ENCODE measurements around the gene NLGN2.

DNA sequence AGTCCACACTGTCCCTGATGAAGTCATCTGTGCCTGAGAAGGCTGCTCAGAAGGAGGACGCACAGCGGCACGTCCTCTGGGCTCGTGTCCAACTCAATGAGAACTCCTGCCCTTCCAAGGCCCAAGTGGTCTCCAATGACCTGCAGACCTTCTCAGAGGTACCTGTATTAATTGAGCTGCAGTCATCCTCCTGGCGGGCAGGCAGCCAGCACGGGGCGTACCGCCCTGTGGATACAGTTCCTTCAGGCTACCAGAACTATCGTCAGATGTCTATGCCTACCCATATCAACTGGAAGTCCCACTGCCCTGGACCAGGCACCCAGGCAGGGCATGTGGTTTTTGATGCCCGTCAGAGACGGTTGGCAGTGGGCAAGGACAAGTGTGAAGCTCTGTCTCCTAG, 24.7 kb downstream of the NLGN2 start:
- TF ChIP-seq, protein P1, sequence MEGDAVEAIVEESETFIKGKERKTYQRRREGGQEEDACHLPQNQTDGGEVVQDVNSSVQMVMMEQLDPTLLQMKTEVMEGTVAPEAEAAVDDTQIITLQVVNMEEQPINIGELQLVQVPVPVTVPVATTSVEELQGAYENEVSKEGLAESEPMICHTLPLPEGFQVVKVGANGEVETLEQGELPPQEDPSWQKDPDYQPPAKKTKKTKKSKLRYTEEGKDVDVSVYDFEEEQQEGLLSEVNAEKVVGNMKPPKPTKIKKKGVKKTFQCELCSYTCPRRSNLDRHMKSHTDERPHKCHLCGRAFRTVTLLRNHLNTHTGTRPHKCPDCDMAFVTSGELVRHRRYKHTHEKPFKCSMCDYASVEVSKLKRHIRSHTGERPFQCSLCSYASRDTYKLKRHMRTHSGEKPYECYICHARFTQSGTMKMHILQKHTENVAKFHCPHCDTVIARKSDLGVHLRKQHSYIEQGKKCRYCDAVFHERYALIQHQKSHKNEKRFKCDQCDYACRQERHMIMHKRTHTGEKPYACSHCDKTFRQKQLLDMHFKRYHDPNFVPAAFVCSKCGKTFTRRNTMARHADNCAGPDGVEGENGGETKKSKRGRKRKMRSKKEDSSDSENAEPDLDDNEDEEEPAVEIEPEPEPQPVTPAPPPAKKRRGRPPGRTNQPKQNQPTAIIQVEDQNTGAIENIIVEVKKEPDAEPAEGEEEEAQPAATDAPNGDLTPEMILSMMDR (IDR thresholded peaks at IDR 0.05; ENCODE audit: insufficient read depth, low read length): no peak
- TF ChIP-seq POLR2AphosphoS5 (IDR thresholded peaks at IDR 0.05; ENCODE audit: low read depth): no peak

All from HL-60 (cell line).